ENCODE results near the gene MYBBP1A. TPM values are rescaled to one million over a fixed set of nuclear protein-coding genes. Genes with fewer than 3 reads are reported as not detected.

Gene MYBBP1A
- total and polyA plus RNA-seq, 9 of the 15 experiments (the other 6 are each of a cell fraction or from before 2014, with no cell fraction given): 2.0 to 114 (median 47.2) TPM

DNA sequence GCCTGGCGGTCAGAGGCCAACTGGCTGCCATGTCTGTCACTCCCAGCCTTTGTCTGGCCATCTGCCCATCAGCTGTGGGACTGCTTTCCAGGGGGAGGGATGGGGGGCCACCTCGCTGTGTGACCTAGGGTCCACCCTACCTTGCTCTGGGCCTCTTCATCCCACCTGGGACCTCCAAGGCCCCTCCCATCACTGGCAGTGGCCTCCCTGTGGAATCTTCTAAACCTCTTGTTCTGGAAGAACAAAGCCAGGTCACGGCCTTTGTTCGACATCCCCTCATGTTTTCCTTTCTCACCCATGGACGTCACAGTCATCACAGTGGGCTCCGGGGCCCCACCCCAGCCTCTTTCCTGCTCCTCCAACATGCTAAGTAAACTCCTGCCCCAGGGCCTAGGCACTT, 32.5 kb downstream of the MYBBP1A start:
- intact Hi-C loops (cut with micrococcal nuclease): no loop called here
- in situ Hi-C loops (cut with MboI): no loop called here
- Histone ChIP-seq H3K4me1 (replicated peaks in 1 of 2; ENCODE audit: control insufficient read depth in 2 of 2, insufficient read depth in 2 of 2, low read length in 2 of 2) (peaks cover 0 to 8% of the 10 kb centered on the region in 2 experiments; a peak in 2 of 5 replicates), H3K4me2 (ENCODE audit: insufficient read depth, low read length) (no peak overlapping the region), H4K20me1 (replicated peaks; ENCODE audit: control insufficient read depth, insufficient read depth, low read length) (0 out of 2 replicates have a peak, but pooled peaks cover 3% of the 10 kb centered on the region), H3K9me1 (ENCODE audit: control insufficient read depth, insufficient read depth, low read length) (no peaks in the 10 kb centered on the region), H2AFZ (ENCODE audit: low read depth, low read length) (no peak overlapping the region), H3K9me3 (replicated peaks; ENCODE audit: control insufficient read depth, insufficient read depth, low read depth, low read length) (no peaks in the 10 kb centered on the region), H3K4me3 (no peak overlapping the region), H3K27me3 (ENCODE audit: control insufficient read depth in 2 of 2, insufficient read depth in 2 of 2, low read length in 2 of 2) (peaks cover 15 to 70% of the 10 kb centered on the region in 2 experiments; a peak in 4 of 5 replicates), H3K79me2 (ENCODE audit: control insufficient read depth, insufficient read depth, low read length) (no peaks in the 10 kb centered on the region), H3K9ac (ENCODE audit: insufficient read depth in 1 of 2, low read depth in 2 of 2, low read length in 2 of 2) (no peak overlapping the region), H3K36me3 (ENCODE audit: control insufficient read depth, insufficient read depth, low read length) (no peaks in the 10 kb centered on the region), H3K27ac (ENCODE audit: extremely low read depth, low read depth, low read length) (no peak overlapping the region)
- BruUV-seq (replicated peaks): no TSS peak
- ATAC-seq: no peak
- WGBS (ENCODE audit: insufficient coverage, low coverage, missing lambda C conversion rate): 11% methylated on average over 5 of the region's 6 CpGs
- ChIA-PET CTCF (ENCODE audit: low intra/inter-chr PET ratio) (no interaction called here), POLR2A (interaction anchor here (0.6 to 0.7 kb wide), 2 partner anchors 17 to 376 kb away, joined by 3 read pairs; no protein-coding TSS in a partner anchor)
- no peak for DNase-seq (ENCODE audit: extremely low read depth in 1 of 4, low spot score in 3 of 4)
- 0 out of 2 replicates have a peak, but pooled peaks have one; percentile 15 for TF ChIP-seq NFIC (IDR thresholded peaks at IDR 0.05)
- no peak for TF ChIP-seq ZNF274 (IDR thresholded peaks at IDR 0.05; ENCODE audit: borderline replicate concordance, low read depth, low read length)
- no peak for FAIRE-seq

DNA sequence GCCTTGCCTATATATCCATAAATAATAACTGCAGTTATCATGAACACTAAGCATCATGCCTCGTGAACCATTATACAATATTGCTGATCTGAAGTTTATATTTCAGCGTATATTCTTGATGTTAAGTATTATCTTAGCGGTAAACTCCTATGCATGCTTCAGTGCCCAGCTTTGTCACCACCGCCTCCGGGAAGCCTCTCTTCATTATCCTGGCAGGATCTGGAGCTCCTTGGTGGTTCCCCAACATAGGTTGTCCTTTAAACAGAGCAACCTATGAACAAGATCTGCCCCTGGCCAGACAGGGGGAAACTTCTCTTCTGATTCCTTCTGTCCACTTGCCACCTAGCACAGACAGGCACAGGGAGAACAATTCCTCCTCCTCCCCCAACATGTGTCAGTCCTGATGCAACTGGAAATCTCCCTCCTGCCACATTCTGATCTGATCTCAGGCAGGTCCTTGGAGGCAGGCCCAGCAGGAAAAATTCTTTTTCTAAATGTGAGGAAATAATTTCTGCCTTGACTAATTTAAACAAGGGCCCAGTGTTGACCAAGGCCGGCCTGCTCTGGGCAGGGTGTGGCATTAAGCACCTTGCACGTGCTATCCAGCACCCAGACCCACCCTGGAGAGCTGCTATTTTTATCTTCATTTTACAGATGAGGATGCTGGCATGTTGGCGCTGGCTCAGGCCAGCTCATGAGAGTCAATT, 34.1 kb downstream of the MYBBP1A start:
- Histone ChIP-seq H3K27ac (ENCODE audit: extremely low read depth, low read depth, low read length) (no peak overlapping the region), H2AFZ (ENCODE audit: low read depth, low read length) (no peak overlapping the region), H3K9me1 (ENCODE audit: control insufficient read depth, insufficient read depth, low read length) (no peaks in the 10 kb centered on the region), H3K4me3 (no peak overlapping the region), H3K9ac (ENCODE audit: insufficient read depth in 1 of 2, low read depth in 2 of 2, low read length in 2 of 2) (no peak overlapping the region), H4K20me1 (replicated peaks; ENCODE audit: control insufficient read depth, insufficient read depth, low read length) (no peaks in the 10 kb centered on the region), H3K36me3 (ENCODE audit: control insufficient read depth, insufficient read depth, low read length) (no peaks in the 10 kb centered on the region), H3K4me2 (ENCODE audit: insufficient read depth, low read length) (no peak overlapping the region), H3K79me2 (ENCODE audit: control insufficient read depth, insufficient read depth, low read length) (no peaks in the 10 kb centered on the region), H3K4me1 (replicated peaks in 1 of 2; ENCODE audit: control insufficient read depth in 2 of 2, insufficient read depth in 2 of 2, low read length in 2 of 2) (peaks cover 0 to 8% of the 10 kb centered on the region in 2 experiments; a peak in 2 of 5 replicates), H3K9me3 (replicated peaks; ENCODE audit: control insufficient read depth, insufficient read depth, low read depth, low read length) (no peaks in the 10 kb centered on the region), H3K27me3 (ENCODE audit: control insufficient read depth in 2 of 2, insufficient read depth in 2 of 2, low read length in 2 of 2) (peaks cover 15 to 63% of the 10 kb centered on the region in 2 experiments; a peak in 4 of 5 replicates)
- FAIRE-seq (no peak), DNase-seq (ENCODE audit: extremely low read depth in 1 of 4, low spot score in 3 of 4) (no peak), ATAC-seq (no peak)
- intact Hi-C loops (cut with micrococcal nuclease): no loop called here
- TF ChIP-seq SIRT6 (IDR thresholded peaks at IDR 0.05; ENCODE audit: low read depth, low read length) (no peak), ZNF184 (CRISPR knock-in tag; IDR thresholded peaks at IDR 0.05) (no peak), HMGN3 (IDR thresholded peaks at IDR 0.05; ENCODE audit: borderline replicate concordance, extremely low read depth, insufficient read length, low read depth, low read length) (no peak), NFIC (IDR thresholded peaks at IDR 0.05) (no peak), BRCA1 (IDR thresholded peaks at IDR 0.05) (no peak), BRCA1 (CRISPR knock-in tag; IDR thresholded peaks at IDR 0.05) (no peak)
- CTCF ChIA-PET (ENCODE audit: low intra/inter-chr PET ratio): no interaction called here
- POLR2A ChIA-PET: no interaction called here
- WGBS (ENCODE audit: insufficient coverage, low coverage, missing lambda C conversion rate): 16% methylated on average over 8 of the region's 8 CpGs
- no TSS peak for BruUV-seq (replicated peaks)
- in situ Hi-C loops (cut with MboI): no loop called here

Measured in K562 (cell line).